Astrocyte of the spinal cord (primary cell): ENCODE results near the gene CENPI.
"Not testable (repeated sequence)": the region's sequence is repeated elsewhere in the genome, so short reads cannot be mapped to it uniquely, and the experiment has no call there.

Experiments
- DNase-seq: peaks from one replicate; pipeline ENCODE4 v3.0.0; 2011; ENCODE audit warnings: low read depth, low spot score
- H3K4me3 ChIP-seq: 2 replicates; pipeline ENCODE4 v1.5.1; 2011; ENCODE audit warnings: low read depth, mild to moderate bottlenecking, low read length, moderate library complexity
- in situ Hi-C: cut with HindIII; loops from 2 replicates; pipeline ENCODE4 v1.10.0; 2017; ENCODE audit warnings: low sequenced_read_pairs
- TF ChIP-seq, protein P1 (sequence below): IDR thresholded peaks from 2 replicates; pipeline ENCODE4 v1.5.1; 2012; ENCODE audit warnings: low read depth, mild to moderate bottlenecking, low read length, inconsistent platforms

CENPI gene, protein sequence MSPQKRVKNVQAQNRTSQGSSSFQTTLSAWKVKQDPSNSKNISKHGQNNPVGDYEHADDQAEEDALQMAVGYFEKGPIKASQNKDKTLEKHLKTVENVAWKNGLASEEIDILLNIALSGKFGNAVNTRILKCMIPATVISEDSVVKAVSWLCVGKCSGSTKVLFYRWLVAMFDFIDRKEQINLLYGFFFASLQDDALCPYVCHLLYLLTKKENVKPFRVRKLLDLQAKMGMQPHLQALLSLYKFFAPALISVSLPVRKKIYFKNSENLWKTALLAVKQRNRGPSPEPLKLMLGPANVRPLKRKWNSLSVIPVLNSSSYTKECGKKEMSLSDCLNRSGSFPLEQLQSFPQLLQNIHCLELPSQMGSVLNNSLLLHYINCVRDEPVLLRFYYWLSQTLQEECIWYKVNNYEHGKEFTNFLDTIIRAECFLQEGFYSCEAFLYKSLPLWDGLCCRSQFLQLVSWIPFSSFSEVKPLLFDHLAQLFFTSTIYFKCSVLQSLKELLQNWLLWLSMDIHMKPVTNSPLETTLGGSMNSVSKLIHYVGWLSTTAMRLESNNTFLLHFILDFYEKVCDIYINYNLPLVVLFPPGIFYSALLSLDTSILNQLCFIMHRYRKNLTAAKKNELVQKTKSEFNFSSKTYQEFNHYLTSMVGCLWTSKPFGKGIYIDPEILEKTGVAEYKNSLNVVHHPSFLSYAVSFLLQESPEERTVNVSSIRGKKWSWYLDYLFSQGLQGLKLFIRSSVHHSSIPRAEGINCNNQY

DNA sequence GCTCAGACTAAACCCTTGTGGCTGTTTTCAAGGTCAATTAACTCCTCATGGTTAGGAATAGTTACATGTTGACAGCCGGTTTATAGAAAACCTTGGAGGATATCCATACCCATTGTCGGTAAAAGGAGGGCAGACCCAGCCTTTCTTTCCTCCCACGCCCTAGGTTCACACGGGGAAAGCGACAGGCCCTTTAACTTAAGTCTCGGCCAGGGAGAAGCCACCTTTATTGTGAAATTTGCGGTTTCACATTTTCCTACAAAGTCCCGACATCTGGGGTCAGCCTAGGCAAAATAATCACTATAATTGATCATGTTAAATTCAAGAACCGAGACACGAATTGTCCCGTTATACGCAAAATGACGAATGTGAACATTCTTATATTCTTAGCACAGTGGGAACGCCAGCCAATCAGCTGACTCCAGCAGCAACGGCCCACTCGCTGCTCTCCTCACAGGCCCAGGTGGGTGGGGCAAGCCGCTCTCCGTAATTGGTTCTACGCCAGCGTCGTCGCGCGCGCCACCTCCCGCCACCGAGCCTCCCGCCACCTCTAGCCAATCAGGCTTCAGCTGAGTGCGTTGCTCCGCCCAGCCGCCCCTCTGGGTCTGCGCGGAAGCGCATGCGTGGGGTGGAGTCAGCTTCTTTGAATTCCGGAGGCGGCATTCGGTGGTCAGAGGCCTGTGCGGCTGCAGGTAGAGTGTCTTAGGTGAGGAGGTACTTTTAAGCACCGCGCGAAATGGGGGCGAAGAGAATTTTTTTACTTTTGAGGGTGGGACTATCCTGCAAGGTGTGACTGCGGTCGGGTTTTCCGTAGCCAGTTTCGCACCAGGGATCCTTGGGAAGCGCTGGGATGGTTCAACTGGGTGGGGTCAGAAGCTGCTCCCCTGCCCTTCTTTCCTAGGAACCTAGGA is at the start of gene CENPI:
Gene CENPI (plus strand): TSS at position 659 of the 908 bp plus-strand sequence. CDS start 2,867 bp downstream, outside the sequence.
- TF ChIP-seq, protein P1, sequence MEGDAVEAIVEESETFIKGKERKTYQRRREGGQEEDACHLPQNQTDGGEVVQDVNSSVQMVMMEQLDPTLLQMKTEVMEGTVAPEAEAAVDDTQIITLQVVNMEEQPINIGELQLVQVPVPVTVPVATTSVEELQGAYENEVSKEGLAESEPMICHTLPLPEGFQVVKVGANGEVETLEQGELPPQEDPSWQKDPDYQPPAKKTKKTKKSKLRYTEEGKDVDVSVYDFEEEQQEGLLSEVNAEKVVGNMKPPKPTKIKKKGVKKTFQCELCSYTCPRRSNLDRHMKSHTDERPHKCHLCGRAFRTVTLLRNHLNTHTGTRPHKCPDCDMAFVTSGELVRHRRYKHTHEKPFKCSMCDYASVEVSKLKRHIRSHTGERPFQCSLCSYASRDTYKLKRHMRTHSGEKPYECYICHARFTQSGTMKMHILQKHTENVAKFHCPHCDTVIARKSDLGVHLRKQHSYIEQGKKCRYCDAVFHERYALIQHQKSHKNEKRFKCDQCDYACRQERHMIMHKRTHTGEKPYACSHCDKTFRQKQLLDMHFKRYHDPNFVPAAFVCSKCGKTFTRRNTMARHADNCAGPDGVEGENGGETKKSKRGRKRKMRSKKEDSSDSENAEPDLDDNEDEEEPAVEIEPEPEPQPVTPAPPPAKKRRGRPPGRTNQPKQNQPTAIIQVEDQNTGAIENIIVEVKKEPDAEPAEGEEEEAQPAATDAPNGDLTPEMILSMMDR = no peak
- in situ Hi-C loops = no loop called here
- peak within 1 kb of the TSS; percentile 68 for H3K4me3 ChIP-seq
- peak; percentile 94 for DNase-seq

DNA sequence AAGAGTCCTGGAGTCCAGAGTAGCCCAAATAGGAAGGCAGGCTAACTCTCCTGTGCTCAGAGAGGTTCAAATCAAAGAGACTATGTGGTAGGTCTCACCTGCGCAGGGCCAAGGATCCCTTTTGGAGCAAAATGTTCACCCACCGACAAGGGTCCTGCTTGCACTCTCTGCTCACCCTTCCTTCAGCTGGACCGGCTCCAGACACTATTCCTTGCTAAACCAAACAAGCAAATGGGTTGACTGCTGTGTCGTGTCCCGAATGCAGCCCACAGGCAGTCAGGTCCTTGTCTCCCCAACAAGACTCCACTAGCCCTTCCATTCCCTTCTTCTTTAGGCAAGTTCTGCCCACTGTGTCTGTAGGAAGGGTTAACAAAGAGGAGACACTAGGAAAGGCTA is 46.9 kb upstream of the CENPI start:
- DNase-seq = no peak
- in situ Hi-C loops = no loop called here
- TF ChIP-seq, protein P1 = no peak
- peak overlapping the region; percentile 56 for H3K4me3 ChIP-seq

GRCh38 chrX:101051549-101052302 is 46.3 kb upstream of the CENPI start, which contains the start of gene TRMT2B:
Gene TRMT2B, minus strand, starts transcription at chrX:101052111. Its CDS starts 9,822 bp downstream, at chrX:101042289.
- DNase-seq = peak; percentile 87
- in situ Hi-C loops = no loop called here
- TF ChIP-seq, protein P1 = no peak
- peak within 1 kb of the TSS; percentile 56 for H3K4me3 ChIP-seq

DNA sequence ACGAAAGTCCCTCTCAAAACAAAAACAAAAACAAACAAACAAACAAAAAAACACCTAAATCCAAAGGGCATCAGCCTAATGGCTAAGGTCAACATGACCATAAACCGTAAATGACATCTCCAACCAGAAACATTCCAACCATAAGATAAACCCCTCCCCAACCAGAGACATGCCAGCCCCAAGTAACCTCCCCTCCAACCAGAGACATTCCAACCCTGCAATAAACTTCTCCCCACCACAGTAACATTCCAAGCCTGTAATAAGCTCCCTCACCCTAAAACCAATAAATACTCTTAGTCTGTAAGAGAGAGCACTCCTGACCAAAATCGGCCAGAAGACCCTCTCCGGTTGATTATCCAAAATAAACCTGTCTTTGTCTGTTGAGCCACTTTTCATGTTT is 41.5 kb upstream of the CENPI start:
- DNase-seq, H3K4me3 ChIP-seq, in situ Hi-C loops: not testable (repeated sequence)

DNA sequence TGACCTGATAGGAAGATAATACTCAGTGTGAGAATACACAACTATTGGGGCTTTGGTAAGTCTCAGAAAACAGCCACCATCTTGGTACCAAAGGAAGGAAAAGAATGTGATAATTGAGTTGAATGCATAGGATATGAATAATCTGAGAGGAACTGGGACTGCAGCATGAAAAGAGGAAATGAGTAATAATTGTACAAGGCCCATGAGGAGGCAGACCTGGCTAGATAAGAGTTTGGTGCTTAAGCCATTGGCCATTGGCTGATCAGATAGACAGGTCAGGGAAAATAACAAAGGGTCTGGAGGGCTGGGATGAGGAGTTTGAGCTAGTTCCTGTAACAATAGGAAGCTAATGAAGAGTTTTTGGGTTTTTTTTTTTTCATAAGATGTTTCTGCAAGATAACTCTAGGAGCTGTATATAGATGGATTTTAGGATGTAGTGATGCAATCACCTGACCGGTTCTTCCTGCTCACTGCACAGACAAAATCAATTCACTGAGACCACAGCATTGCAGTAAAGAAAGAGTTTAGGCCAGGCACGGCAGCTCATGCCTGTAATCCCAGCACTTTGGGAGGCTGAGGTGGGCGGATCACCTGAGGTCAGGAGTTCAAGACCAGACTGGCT is 40.8 kb upstream of the CENPI start:
- TF ChIP-seq, protein P1 = no peak
- no peak overlapping the region for H3K4me3 ChIP-seq
- in situ Hi-C loops = no loop called here
- DNase-seq = peak; percentile 28

DNA sequence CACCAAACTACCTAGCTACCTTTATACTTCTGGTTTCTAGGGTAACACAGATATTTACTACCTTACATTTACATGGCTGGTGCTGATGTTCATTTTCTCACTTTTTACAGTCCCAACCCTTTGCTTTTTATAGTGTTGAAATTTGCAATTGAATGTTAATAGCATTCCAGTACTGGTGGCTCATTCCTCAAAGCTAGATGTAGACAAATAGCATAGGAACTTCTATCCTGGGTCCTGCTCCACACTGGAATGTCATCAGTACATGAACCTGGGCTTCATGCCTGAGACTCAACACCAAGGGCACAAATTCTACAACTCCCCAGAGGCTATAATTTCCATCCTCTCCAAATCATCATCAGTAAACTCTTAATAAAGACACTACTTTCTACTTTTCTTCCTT is 35.8 kb upstream of the CENPI start:
- in situ Hi-C loops = no loop called here

More for the DNA sequence above, 35.8 kb upstream of the CENPI start:
- H3K4me3 ChIP-seq = no peak overlapping the region
- DNase-seq = no peak
- TF ChIP-seq, protein P1 = no peak
